Daoy (cell line): ENCODE data around the gene CRYBG2. TPM values are rescaled to one million over a fixed set of nuclear protein-coding genes. Genes with fewer than 3 reads are reported as not detected.
"Not testable (repeated sequence)": the region's sequence is repeated elsewhere in the genome, so short reads cannot be mapped to it uniquely, and the experiment has no call there.

Experiments used
- DNase-seq: peaks from one replicate; pipeline ENCODE4 v3.0.0-alpha.2; 2015; ENCODE audit warnings: low read depth
- total RNA-seq: library from RNA; depleted of rRNA; stranded (reverse); fragments of >200 nt; shearing (Covaris generic); gene quantifications from 2 replicates; pipeline ENCODE4 v1.2.3, GENCODE V29; 2014

Gene CRYBG2
- total RNA-seq, 1 experiment from 2014 or later = 0.34 TPM

DNA sequence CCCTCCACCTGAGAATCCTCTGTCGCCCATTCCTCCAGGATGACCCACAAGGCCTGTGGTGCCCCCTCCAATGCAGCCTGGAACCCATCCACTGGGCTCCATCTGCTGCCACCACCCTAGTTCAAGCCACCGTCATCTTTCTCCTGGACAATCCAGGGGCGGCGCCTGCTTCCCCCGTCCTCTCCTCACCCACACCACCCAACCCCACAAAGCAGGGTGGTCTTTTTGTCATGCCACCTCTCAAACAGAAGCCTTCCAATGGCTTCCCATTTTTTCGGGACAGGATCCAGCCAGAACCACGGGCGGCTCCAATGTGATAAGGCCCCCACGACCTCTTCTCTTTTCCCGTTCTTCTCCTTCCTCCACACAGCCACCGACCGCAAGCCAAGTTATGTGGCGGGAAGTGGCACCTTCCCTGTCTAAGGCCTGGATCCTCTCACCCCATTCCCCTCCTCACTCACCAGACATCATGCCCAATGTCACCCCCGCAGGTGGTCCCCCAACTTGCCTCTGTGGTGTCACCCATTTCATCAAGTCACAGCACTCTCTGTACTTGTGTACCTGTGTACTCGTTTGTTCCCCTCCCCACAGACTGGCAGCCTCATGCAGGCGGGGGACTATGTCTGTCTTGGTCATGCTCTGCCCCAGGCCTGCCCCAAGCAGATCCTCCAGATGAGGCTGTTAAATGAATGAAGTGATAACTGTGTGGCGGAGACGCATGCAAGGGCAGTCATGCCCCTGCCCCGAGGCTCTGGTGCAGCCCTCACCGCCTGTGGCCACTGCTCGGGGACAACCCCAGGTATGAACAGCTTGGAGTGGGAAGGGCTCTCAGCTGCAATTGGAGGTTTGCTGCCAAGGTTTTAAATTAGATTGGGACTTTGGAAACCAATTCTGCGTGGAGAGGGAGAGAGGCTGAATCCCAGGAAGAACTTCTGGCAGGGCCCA lies 58.5 kb downstream of the CRYBG2 start:
- no peak for DNase-seq

DNA sequence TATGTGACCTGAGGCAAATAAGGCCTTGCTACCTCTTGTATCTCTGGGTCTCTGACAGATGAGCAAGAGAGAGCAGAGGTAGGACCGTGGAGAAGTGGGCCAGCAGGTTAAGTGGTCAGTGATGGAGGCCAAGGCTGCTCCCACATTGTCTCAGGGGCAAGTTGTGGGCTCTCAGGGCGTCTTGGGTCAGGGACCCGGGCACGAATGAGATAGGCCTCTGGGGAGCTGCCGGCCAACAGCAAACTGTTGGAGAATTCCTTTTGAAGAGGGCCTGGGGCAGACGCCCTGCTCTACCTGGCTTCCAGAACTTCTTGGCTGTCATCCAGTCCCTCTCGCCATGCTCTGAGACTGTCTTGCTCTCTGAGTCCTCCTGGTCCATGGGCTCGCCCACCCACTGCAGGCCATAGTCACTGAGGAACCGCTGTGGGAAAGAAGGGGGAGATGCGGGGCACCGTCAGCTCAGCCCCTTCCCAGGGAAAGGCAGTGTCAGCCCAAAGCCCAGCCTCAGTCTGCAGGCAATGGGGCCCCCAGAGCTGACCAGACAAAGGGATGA lies 59.9 kb downstream of the CRYBG2 start:
- DNase-seq = no peak

DNA sequence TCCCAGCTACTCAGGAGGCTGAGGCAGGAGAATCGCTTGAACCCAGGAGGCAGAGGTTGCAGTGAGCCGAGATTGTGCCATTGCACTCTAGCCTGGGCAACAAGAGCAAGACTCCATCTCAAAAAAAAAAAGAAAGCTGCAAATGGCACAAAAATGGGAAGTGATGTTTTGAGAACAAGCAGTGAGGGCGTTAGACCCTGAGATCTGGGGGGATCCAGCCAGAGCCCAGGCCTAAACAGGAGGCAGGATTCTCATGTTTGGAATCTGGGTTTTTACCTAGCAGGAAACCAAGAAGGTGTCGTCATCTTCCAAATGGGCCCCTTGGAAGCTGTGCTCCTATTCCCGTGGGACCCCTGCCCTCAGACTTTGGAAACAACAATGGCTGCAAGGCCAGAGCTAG lies 61.2 kb downstream of the CRYBG2 start:
- not testable (repeated sequence) for DNase-seq

DNA sequence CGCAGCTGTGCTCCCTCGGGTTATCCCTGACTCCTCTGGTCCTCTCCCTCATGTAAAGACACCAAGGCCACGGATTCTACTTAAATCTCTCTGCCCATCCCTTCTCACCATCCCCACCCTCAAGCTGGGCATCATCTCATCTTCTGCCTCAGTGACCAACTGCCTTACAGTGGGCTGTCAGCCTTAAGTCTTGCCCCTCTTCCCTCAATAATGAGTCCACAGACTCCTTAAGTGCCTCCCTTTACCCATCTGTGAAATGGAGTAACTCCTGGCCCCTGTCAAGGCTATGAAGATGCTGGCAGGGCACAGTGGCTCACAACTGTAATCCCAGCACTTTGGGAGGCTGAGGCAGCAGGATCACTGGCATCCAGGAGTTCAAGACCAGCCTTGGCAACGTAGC lies 62.0 kb downstream of the CRYBG2 start:
- no peak for DNase-seq

DNA sequence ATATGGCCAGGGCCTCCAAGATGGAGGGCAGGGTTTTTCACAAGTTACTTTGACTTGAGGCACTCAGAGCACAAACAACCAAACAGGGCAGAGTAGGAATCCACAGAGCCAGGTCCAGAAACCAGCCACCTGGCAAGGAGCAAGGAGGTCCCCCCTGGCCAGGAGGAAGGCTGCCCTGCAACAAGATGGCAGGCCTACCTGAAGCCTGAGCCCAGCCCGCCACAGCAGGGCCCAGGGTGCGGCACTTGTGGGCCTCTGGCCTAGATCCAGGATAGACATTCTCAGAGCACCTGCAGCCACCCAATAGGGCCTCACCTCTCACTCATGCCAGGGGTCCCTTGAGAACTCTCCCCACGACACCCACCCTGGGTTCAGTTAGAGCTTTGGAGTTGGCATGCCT lies 62.5 kb downstream of the CRYBG2 start:
- DNase-seq = no peak

DNA sequence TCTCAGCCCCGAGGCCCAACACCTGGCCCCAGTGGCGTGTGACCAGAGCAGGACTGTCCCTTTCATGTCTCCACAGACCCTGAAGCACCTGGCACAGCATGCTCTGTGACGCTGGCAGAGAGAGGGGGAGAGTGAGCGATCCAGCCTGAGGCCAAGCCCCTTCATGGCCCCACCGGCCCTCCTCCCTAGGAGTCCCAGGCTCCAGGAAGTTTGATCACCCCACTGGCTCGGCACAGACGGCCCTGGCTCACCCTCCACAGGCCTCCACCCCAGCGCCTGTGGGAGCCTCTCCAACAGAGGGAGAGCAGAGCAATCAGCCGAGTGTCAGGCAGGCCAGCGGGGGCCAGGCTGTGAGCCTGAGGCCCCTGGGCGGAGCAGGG lies 63.1 kb downstream of the CRYBG2 start:
- no peak for DNase-seq

DNA sequence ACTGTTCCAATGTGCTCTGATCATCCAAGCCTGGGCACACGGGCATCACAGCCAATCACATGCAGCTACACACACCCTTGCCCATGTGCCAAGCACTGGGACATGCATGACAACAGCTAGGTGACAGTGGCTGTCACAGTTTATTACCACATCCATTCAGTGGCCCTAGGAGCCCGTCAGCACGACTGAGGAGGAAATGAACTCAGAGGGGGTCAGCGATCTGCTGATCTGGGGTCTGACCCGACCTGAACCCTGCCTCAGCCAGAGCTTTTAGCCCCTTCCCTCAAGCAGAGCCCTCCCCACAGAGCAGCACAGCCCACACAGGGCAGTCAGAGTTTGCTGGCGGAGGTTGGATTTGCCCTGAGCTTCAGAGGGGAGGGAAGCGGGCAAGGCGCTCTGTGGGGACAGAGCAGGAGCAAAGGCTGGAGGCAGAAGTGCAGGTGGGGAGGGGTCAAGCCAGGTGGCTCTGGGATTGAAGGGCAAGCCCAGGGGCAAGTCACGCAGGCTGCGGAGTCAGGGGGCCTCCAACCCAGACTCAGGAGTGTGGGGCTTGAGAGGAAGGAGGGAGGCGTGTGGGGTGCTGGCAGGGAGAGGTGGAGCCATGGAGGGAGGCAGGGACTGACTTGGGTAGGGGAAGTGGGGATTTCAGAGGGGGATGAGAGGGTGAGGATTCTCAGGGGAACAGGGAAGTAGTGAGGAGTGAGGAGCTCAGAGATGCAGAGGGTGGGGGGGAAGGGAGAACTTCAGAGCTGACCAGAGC lies 63.6 kb downstream of the CRYBG2 start:
- DNase-seq = no peak

DNA sequence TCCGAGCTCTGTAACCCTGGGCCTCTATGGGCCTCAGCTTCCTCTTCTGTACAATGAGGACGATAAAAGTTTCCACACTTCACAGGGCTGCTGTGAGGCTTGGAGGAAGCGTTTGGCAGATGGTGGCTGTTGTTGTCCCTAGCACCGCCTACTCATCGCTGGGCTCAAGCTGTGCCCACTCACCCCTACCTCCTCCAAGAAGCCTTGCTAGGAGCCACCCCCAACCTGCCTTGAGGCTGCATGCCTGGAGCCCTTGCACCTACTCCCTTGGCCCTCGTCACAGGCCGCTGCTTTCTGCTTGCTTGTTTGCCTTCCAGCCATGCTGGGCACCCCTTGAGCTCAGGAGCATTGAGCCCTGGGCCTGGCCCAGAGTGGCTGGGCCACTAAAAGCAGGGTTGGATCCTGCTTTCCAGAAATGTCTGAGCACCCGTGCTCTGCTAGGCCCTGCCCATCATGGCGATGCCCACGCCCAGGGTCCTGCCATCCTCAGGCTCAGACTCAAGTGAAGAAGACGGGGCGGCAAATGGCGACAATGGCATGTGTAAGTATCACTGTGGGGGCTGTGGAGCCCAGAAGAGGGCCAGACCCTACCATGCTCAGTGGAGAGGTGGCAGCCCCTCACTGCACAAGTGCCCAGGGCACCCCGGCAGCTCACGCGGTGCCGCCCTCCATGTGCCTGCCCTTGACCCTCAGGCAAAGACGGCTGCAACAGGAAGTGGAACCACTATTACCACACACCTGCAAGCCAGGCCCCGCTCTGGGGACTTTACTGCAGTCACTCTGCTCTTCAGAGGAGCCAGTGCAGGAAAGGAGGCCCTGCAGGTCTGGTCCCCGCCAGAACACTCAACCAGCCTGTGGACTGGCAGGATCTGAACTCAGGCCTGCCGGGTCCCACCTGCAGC lies 64.5 kb downstream of the CRYBG2 start:
- DNase-seq = no peak

DNA sequence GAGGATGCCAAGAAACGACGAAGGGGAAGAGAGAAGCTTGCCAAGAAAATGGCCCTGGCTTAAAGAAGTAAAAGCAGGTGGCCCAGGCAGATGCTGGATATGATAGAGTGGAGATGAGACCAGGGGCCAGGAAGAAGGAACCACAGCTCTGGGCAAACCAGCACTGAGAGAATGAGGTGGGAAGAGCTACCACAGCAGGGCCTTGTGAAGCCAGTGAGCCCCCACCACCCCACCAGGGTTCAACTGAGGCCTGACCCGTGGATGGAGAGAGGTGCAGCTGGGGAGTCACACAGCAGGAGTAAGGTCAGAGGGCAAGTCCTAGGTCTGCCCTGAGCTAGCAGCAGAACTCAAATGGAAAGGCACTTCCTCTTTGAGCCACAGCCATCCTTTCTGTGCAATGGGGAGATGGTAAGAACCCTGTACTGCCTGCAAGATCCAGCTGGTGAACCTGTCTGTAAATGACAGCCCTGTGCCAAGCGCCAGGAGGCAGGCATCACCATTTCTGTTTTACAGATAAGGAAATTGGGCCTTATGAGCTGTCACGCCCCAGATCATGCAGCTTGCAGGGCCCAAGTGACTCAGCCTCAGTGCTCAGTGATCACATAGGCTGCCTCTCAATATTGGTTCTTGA lies 65.5 kb downstream of the CRYBG2 start:
- DNase-seq = peak; percentile 69

DNA sequence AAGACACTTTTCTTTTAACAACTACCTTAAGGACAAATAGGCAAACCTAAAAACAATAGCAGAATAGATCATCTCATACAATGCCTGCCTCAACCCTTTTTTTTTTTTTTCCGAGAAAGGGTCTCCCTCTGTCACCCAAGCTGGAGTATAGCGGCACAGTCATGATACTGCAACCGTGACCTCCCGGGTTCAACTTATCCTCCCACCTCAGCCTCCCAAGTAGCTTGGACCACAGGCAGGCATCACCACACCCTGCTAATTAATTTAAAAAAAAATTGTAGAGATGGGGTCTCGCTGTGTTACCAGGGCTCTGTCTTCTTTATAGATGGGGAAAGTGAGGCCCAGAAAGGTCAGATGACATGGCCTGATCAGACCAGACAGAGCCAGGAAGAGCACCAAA lies 66.1 kb downstream of the CRYBG2 start:
- DNase-seq = no peak

DNA sequence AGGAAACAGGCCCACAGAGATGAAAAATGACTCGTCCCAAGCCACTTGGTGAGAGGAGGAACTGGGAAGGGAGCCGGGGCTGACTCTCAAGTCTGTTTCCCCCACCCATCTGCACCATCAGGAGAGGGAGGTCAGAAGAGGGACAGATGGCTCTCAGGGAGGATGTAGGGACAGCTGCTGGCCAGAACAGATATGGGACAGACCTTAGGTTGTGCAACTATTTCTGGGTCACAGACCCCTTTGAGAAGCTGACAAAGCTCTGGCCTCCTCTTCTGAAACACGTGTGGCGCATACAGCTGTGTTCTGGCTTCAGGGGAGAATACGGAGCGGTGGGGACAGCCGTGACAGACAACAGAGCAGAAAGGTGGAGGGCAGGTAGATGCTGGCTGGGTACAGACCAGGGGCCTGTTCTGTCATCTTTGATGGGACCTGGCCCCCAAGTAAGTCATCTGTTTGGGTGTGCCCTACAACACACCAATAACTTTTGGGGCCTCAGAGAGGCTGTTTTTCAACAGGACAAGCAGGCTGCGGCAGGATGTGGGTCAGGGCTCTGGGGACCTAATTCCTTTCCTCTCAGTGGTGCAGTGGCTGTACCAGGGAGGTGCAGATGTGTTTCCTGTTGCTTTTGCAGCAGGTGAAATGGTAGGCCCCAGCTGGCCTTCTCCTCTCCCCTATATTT lies 66.8 kb downstream of the CRYBG2 start:
- no peak for DNase-seq

DNA sequence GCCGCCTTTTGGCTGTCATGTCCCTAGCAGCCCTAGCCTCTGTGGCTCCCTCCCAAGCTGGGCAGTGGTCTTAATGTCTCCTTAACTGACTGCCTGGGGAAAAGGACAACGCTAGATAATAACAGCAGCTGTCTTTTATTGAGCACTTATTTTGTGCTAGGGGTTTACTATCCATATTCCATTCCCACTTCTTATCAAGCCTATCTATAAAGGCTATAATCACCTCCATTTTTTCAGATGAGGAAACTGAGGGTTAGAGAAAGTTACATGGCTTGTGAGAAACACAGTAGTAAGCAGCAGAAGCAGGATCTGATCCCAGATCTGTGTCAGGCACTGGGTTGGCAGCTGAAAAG lies 67.9 kb downstream of the CRYBG2 start:
- DNase-seq = no peak

DNA sequence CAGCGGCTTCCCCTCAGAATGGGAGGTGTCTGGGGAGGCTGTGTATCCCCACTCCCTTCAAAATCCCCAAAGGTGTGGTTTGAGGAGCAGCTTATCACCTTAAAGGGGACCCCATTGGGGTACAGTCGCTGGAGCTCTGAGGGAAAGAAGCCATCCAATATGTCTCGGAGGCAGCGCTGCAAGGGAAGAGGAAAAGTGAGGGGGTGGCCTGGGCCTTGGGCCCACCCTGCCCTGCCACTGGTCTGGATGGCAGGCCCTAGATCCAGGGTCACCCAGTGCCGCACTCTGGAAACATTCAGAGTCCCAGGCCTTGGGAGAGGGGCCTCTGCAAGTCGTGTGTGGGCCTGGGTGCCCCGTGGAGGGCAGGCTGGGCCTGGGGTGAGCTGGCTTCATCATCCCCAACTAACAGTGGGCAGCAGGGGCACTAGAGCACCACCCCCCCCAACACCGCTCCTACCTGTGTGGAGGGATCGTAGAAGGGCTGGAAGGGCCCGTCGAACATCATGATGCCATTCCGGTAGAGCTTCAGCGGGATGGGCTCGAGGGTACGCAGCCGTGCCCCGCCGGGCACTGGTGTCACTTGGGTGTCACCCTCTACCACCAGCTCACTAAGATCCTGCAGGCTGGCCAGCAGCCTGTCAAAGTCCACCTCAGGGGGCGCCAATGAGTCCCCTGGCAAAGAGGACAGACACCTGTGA lies 68.4 kb downstream of the CRYBG2 start:
- peak; percentile 52 for DNase-seq

DNA sequence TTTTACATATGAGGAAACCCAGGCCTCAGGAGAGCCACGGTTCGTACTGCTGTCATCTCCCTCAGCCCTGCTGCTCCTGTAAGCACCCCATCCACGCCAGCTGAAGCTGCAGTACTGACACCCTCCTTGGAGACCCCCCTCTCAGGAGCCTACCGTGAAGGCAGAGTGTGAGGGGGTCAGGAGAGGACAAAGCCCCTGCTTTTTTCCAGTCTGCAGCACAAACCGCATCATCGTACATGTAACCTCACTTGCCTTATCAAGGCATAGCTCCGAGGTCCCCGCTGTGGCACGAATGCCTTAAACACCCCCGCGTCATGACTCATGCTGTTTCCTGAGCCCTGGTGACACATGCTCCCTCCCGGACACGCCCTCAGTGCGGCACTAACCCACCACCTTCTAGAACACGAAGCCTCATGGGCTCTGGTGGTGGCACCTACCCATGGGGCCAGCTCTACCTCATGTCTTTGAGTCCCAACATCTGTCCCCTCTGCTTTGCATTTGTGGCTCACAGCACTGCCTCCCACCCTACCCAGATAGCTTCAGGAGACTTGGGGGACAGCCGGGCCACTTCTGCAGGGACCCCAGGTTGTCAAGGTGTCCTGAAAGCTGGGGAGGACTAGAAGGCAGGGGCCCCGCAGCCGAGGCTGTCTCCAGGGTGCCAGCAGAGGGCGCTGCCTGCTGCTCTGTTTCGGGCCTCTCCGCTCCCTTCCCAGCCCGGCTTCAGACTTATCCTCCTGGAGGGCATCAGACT lies 69.2 kb downstream of the CRYBG2 start:
- DNase-seq = peak; percentile 99

DNA sequence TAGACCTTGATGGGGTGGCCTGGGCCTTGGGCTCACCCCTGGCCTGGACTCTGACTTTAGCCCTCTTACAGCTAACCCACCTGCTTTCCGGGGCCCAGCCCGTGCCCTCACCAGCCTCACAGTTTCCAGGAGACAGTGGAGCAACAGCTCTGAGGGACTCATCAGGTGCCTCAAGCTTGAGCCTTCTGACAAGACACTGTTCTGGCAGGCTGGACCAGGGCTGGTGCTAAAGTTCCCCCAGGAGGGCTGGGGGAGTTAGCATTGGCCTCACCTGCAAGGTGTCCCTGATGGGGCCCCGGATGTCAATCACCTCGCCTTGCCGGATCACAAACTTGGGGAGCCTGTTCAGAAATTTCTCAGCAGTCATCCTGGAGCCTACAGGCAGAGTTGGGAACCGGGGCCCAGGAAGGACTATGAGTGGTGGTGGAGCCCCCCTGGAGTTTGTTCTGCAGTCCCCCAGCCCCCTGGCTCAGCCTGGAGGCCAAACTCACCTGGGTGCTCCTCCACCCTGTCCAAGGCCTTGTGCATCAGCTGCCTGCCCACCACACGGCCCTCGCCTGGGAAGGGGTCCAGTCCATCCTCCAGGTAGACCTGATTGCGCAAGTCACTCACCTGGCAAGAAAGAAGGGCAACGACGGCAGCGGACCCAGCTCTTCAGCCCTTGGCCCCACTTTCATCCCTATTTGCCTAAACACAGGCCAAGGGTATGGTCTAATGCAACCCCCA lies 69.9 kb downstream of the CRYBG2 start:
- DNase-seq = no peak

DNA sequence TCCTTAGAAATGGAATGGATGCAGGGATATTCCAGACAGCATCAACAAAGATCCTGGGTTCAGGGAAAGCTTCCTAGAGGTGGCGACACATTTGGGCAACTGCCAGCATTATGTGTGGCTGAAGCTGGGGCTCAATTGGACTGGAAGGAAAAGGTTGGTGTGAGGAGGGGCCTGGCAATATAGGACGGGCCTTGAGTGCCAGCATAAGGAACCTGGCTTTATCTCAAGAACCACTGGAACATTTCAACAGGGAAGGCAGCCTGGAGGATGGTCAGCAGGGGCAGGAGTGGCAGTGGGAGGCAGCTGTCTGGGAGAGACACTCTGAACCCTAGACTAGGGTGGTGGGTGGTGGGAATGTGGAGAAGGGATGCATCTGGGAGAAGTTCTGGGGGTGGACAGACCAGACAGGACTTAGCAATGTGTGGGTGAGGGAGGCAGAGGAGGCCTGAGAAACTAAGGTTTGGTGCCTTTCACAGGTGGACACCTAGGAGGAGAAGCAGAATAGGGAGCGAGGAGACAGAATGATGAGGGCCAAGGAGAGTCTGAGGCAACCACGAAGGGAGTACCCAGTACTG lies 70.6 kb downstream of the CRYBG2 start:
- no peak for DNase-seq

DNA sequence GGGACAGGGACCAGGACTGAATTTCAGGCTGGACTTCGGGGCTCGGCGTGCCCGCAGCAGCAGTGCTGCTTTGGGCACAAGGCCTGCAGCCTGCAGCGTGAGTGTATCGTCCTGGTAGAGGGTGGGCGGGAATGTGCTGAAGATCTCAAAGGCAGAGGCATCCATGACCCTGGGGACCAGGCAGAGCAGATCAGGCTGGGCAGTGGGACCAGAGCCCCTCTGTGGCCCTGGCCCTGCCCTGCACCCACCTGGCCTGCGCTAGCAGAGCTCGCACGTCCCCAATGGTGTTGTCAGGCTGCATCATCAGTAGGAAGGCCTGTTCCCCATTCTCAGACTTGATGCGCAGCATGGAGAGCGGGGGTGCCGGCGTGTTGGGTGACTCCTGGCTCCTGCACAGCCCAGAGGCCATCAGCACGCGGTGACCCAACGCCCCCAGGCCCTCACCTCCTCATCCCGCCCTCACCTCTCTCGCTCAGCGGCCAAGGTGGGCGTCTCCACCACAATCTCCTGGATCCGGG lies 71.5 kb downstream of the CRYBG2 start:
- no peak for DNase-seq

DNA sequence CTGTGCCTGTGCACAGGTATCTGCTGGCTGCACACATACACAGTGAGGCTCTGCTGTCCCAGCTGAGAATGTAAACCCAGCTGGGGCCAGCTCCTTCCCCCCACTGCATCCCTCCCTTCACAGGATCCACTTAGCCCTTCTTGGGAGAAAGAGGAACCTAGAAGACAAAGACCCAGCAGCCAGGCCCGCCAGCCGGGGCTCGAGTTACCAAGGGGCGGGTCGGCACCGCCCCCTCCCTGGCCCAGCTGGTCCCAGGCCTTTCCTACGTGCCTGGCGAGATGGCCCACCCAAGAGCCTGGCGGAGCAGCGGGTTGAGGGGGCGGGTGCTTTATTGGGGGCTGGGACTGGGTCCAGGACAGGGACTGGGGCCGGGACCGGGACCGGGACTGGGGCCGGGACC lies 72.0 kb downstream of the CRYBG2 start:
- no peak for DNase-seq
